Measurements from ENCODE around the gene RGR.

RGR gene

DNA sequence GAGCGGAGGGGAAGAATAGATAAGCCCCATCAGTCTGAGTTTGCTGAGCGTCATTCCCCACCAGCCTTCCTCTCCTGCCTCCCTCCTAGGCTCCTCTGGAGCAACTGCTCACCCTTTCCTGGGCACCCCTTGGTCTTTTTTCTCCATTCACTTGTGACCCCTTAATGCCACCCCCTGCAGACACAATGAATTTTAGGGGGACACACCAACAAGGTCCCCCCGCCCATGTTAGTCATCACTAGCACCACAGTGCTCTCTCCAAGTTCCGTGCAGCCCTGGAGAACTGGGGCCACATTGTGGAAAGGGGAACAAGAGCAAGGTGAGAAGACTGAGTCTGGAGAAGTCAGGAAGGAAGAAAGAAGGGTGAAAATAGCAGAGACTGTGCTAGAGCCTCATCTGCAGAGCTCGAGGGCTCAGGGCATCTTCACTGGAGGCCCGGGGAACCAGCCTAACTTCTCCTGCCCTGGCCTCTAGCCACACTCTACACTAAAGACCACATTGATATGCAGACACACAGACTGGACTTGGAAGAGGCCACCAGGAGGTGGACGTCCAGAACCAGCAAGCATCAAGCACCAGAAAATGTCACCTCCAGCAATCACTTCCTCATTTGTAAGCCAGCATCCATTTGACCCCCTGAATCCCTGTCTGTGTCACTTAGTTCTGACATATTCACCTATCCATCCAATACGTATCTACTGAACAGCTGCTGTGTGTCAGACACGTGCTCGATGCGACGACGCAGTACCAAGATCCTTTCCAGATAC lies 17.5 kb downstream of the RGR start:
- no peak for DNase-seq (ENCODE audit: low read depth)
- H3K4me3 ChIP-seq (ENCODE audit: low read depth, low read length), result no peak overlapping the region
- TF ChIP-seq, protein P1, sequence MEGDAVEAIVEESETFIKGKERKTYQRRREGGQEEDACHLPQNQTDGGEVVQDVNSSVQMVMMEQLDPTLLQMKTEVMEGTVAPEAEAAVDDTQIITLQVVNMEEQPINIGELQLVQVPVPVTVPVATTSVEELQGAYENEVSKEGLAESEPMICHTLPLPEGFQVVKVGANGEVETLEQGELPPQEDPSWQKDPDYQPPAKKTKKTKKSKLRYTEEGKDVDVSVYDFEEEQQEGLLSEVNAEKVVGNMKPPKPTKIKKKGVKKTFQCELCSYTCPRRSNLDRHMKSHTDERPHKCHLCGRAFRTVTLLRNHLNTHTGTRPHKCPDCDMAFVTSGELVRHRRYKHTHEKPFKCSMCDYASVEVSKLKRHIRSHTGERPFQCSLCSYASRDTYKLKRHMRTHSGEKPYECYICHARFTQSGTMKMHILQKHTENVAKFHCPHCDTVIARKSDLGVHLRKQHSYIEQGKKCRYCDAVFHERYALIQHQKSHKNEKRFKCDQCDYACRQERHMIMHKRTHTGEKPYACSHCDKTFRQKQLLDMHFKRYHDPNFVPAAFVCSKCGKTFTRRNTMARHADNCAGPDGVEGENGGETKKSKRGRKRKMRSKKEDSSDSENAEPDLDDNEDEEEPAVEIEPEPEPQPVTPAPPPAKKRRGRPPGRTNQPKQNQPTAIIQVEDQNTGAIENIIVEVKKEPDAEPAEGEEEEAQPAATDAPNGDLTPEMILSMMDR (conservative IDR thresholded peaks at IDR 0.05; ENCODE audit: low read depth, low read length), result no peak

DNA sequence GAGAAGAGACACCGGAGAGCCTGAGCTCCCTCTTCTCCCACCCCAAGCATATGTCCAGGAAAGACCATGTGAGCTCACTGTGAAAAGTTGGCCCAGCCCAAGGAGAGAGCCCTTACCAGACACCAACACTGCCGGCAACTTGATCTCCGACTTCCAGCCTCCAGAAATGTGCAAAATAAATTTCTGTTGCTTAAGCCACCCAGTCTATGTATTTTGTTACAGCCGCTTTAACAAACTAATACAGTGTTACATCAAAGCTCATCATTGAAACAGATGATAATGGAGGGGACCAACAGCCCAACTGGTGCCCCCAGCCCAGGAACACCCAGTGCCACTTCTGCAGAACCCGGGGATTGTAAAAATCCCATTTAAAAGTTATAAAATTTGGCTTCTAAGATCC lies 18.9 kb downstream of the RGR start:
- H3K4me3 ChIP-seq (ENCODE audit: low read depth, low read length), result no peak overlapping the region
- DNase-seq (ENCODE audit: low read depth), result no peak
- TF ChIP-seq, protein P1 (conservative IDR thresholded peaks at IDR 0.05; ENCODE audit: low read depth, low read length), result no peak

DNA sequence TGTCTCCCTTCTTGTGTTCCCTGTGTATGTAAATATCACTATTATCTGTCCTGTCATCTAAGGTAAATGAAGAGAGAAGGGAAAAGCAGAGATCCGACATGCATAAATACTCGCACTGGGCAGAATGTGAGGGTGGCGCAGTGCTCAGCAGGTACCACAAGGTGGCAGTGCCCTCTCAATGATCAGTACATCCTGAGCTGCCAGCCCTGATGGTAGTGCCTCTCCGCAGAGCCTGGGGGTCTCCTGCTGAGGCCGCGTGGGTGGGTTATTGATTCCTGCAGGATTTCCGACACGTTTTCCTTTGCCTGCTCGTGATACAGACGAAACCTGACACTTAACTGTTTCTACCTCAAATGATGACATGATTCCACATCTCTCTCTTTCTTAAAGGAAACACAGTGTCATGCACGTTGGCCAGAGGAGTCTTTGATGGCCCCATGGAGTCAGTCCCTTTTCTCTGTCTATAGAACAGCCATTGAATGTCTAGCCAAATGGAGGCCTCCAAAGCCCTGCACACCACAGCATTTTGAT lies 19.8 kb downstream of the RGR start:
- TF ChIP-seq, protein P1 (conservative IDR thresholded peaks at IDR 0.05; ENCODE audit: low read depth, low read length), result peak; percentile 98
- no peak overlapping the region for H3K4me3 ChIP-seq (ENCODE audit: low read depth, low read length)
- DNase-seq (ENCODE audit: low read depth), result peak; percentile 80

DNA sequence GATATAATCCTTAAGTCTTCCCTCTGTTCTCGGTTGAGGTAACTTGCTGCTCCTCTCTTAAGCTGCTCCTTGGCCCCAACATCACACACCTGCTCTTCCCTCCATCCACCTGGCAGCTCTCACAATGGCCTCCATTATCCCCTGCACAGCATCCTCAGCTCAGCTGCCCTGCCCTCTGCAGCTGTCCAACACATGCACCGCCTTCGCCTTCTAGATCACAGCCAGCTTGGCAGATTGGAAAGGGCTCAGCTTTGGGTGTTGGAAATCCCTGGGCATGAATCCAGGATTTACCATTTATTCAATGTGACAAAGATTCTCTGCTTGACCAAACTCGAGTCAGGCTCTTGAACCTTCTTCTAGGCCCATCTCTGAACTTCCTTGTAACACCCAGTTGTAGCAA lies 20.6 kb downstream of the RGR start:
- no peak overlapping the region for H3K4me3 ChIP-seq (ENCODE audit: low read depth, low read length)
- DNase-seq (ENCODE audit: low read depth), result no peak
- TF ChIP-seq, protein P1 (conservative IDR thresholded peaks at IDR 0.05; ENCODE audit: low read depth, low read length), result no peak

DNA sequence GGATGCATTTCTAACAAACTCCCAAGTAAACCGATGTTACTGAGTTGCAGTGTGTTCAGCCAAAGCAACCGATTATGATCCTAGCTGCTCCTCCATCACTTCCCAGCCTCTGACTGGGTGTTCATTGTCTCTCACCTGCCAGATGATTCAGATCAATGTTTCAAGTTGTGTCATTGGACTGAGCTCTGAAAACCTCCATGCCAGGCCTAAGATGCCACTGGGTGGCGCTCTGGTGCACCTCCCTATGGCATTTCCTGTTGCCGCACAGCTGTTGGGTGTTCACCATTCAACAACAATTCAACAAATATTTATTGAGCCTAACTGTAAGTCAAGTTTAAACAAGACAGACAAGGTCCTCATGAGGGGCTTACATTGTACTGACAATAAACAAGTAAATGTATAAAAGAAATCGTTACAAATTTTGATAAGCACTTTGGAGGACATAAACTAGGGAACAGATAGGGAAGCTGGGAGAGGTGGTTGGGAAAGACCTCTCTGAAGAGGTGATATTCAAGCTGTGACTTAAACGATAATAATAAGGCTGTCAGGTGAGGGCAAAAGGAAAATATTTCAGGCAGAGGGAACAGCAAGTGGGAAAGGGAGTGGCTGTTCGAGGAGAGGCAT lies 22.8 kb downstream of the RGR start:
- TF ChIP-seq, protein P1 (conservative IDR thresholded peaks at IDR 0.05; ENCODE audit: low read depth, low read length), result peak; percentile 93
- peak; percentile 77 for DNase-seq (ENCODE audit: low read depth)

DNA sequence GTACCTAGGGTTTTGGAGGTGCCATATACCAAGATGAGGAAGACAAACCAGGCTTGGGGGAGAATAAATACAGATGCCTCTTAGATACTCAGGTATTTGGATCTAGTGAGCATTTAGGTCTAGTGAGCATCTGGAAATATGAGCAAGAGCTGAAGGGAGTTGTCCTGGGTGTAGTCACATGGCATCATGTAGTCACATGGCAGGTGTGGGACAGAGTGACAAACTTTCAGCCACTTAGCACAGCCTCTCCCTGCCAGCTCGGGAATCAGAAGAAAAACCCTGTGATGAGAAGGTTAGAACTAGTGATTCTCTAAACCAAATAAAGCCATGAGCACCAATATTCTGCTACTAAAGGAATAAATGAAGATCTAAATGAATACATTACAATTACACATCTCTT lies 24.3 kb downstream of the RGR start:
- H3K4me3 ChIP-seq (ENCODE audit: low read depth, low read length), result no peak overlapping the region
- TF ChIP-seq, protein P1 (conservative IDR thresholded peaks at IDR 0.05; ENCODE audit: low read depth, low read length), result no peak
- DNase-seq (ENCODE audit: low read depth), result no peak

More for the DNA sequence above, 22.8 kb downstream of the RGR start:
- no peak overlapping the region for H3K4me3 ChIP-seq (ENCODE audit: low read depth, low read length)
